ENCODE data around the gene NCAPH2. TPM values are rescaled to one million over a fixed set of nuclear protein-coding genes. Genes with fewer than 3 reads are reported as not detected.
"Not testable (repeated sequence)": the region's sequence is repeated elsewhere in the genome, so short reads cannot be mapped to it uniquely, and the experiment has no call there.

The NCAPH2 gene
- total RNA-seq, 2 donors from 2014 or later = 29.8 to 32.7 TPM

- peak in 1 of 2 donors; percentile 12 for ATAC-seq
- intact Hi-C loops (cut with DNase I) = loop anchor here in 1 of 2 donors (10.0 kb wide), 1 partner anchor 262 kb away; the partner anchor contains the start of gene TUBGCP6
- DNase-seq = no peak
Observed at GRCh38 chr22:50506611-50507420, 1.2 kb upstream of the NCAPH2 start.

- ATAC-seq (peak; percentile 84 to 88), DNase-seq (peak; percentile 91)
- intact Hi-C loops (cut with DNase I) = loop anchor here in 1 of 2 donors (10.0 kb wide), 1 partner anchor 263 kb away; the partner anchor contains the start of gene TUBGCP6
Observed at GRCh38 chr22:50507421-50507990, 518 bp upstream of the NCAPH2 start, which contains the start of gene LMF2. LMF2 (minus strand) TSS chr22:50507702; CDS start chr22:50507675, 27 bp downstream.

- intact Hi-C loops (cut with DNase I) = loop anchor here in 1 of 2 donors (10.0 kb wide), 1 partner anchor 264 kb away; the partner anchor contains the start of gene TUBGCP6
- DNase-seq = no peak
- ATAC-seq = no peak
Observed at GRCh38 chr22:50508897-50509296, 873 bp downstream of the NCAPH2 start.

GRCh38 chr22:50513175-50513574, 5.2 kb downstream of the NCAPH2 start:
- intact Hi-C loops (cut with DNase I) = no loop called here
- DNase-seq (no peak), ATAC-seq (no peak)

- intact Hi-C loops (cut with DNase I) = no loop called here
- DNase-seq = no peak
- ATAC-seq = no peak
Observed at GRCh38 chr22:50516068-50516467, 8.0 kb downstream of the NCAPH2 start.

GRCh38 chr22:50516891-50517290, 8.9 kb downstream of the NCAPH2 start:
- ATAC-seq = no peak
- intact Hi-C loops (cut with DNase I) = no loop called here
- DNase-seq = no peak

- DNase-seq (no peak), ATAC-seq (no peak)
- intact Hi-C loops (cut with DNase I) = no loop called here
Observed at GRCh38 chr22:50517495-50518260, 9.7 kb downstream of the NCAPH2 start.

- no peak for ATAC-seq
- intact Hi-C loops (cut with DNase I) = no loop called here
- no peak for DNase-seq
Observed at GRCh38 chr22:50518606-50519005, 10.6 kb downstream of the NCAPH2 start.

GRCh38 chr22:50519151-50519550, 11.1 kb downstream of the NCAPH2 start:
- ATAC-seq (no peak), DNase-seq (no peak)
- intact Hi-C loops (cut with DNase I) = no loop called here

GRCh38 chr22:50520184-50520583, 12.2 kb downstream of the NCAPH2 start:
- DNase-seq; ATAC-seq; intact Hi-C loops (cut with DNase I): not testable (repeated sequence)

- intact Hi-C loops (cut with DNase I) = no loop called here
- ATAC-seq (no peak), DNase-seq (no peak)
Observed at GRCh38 chr22:50520826-50521453, 12.9 kb downstream of the NCAPH2 start.

- DNase-seq (no peak), ATAC-seq (no peak)
- intact Hi-C loops (cut with DNase I) = no loop called here
Observed at GRCh38 chr22:50521710-50522109, 13.7 kb downstream of the NCAPH2 start.

GRCh38 chr22:50522208-50522805, 14.3 kb downstream of the NCAPH2 start:
- DNase-seq (no peak), ATAC-seq (no peak)
- intact Hi-C loops (cut with DNase I) = no loop called here

- DNase-seq = peak; percentile 26
- intact Hi-C loops (cut with DNase I) = no loop called here
- no peak for ATAC-seq
Observed at GRCh38 chr22:50522806-50523438, 14.9 kb downstream of the NCAPH2 start.

GRCh38 chr22:50523458-50523805, 15.4 kb downstream of the NCAPH2 start:
- intact Hi-C loops (cut with DNase I) = no loop called here
- DNase-seq = no peak
- no peak for ATAC-seq

- ATAC-seq (no peak), DNase-seq (no peak)
- intact Hi-C loops (cut with DNase I) = loop anchor here in 1 of 2 donors (2.0 kb wide), 1 partner anchor 39 kb away; the partner anchor contains the start of gene SYCE3
Observed at GRCh38 chr22:50523806-50524675, 16.0 kb downstream of the NCAPH2 start.

GRCh38 chr22:50524676-50525103, 16.7 kb downstream of the NCAPH2 start:
- no peak for ATAC-seq
- intact Hi-C loops (cut with DNase I) = loop anchor here in 1 of 2 donors (2.0 kb wide), 1 partner anchor 38 kb away; the partner anchor contains the start of gene SYCE3

More at GRCh38 chr22:50524676-50525103, 16.7 kb downstream of the NCAPH2 start:
- DNase-seq = no peak
